ENCODE results near the gene ZFAND6.

The ZFAND6 gene

GRCh38 chr15:80177156-80177555 is 117.7 kb downstream of the ZFAND6 start:
- TF ChIP-seq CTCF (IDR thresholded peaks at IDR 0.05; ENCODE audit: borderline replicate concordance, insufficient read depth, low read depth, low read length): no peak
- H3K4me3 ChIP-seq (ENCODE audit: low read depth, low read length): no peak overlapping the region

DNA sequence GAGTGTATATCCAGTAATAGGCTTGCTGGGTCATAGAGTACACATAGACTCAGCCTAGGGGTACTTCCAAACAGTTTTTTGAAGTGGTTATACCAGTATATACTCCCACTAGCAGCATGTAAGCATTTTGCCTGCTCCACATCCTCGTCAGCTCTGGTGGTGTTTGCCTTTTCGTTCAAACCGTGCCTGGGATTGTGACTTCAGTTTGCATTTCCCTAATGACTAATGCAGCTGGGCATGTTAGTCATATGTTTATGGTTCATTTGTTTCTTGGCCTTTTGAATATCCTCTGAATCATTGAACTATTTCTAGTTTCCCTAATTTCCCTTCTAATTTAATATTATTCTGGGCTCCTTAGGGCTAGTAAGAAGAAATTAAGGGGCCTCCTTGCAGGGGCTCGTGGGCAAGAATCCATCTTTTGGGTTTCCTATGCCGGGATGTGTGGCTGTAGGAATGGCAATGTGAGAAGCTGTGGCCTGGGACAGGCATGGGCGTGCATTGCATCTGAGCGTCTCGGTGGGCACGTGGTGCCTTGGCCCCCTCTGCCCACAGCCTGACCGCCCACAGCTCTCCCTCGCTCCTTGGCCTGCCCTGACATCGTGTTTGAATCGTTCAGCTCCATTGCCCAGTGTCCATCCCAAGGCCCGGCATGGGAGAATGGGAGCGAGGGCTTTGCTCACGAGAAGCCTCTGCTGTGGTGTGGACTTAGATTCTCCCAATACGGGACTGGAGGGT is 119.7 kb downstream of the ZFAND6 start:
- H3K4me3 ChIP-seq (ENCODE audit: low read depth, low read length): no peak overlapping the region
- no peak for TF ChIP-seq CTCF (IDR thresholded peaks at IDR 0.05; ENCODE audit: borderline replicate concordance, insufficient read depth, low read depth, low read length)

DNA sequence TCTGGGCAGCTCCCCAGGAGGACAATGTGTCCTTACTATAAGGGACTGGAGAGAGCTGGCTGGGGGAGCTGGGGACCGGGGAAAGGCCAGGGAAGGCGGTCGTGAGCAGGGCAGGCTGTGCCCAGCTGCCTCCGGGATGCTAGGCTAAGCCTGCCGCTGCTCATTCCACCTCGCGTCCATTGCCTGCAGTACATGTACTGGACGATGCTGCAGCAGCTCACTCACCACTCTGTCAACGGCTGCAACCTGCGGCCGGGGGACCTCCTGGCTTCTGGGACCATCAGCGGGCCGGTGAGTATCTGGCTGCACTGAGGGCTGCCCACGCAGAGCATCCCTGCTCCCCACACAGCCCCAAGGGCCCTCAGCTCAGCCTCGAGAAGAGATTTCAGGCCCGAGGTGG is 120.5 kb downstream of the ZFAND6 start:
- TF ChIP-seq CTCF (IDR thresholded peaks at IDR 0.05; ENCODE audit: borderline replicate concordance, insufficient read depth, low read depth, low read length): no peak
- no peak overlapping the region for H3K4me3 ChIP-seq (ENCODE audit: low read depth, low read length)

GRCh38 chr15:80180468-80180867 is 121.0 kb downstream of the ZFAND6 start:
- no peak for TF ChIP-seq CTCF (IDR thresholded peaks at IDR 0.05; ENCODE audit: borderline replicate concordance, insufficient read depth, low read depth, low read length)

GRCh38 chr15:80180986-80181385 is 121.5 kb downstream of the ZFAND6 start:
- TF ChIP-seq CTCF (IDR thresholded peaks at IDR 0.05; ENCODE audit: borderline replicate concordance, insufficient read depth, low read depth, low read length): no peak
- H3K4me3 ChIP-seq (ENCODE audit: low read depth, low read length): no peak overlapping the region

More at GRCh38 chr15:80180468-80180867, 121.0 kb downstream of the ZFAND6 start:
- no peak overlapping the region for H3K4me3 ChIP-seq (ENCODE audit: low read depth, low read length)

DNA sequence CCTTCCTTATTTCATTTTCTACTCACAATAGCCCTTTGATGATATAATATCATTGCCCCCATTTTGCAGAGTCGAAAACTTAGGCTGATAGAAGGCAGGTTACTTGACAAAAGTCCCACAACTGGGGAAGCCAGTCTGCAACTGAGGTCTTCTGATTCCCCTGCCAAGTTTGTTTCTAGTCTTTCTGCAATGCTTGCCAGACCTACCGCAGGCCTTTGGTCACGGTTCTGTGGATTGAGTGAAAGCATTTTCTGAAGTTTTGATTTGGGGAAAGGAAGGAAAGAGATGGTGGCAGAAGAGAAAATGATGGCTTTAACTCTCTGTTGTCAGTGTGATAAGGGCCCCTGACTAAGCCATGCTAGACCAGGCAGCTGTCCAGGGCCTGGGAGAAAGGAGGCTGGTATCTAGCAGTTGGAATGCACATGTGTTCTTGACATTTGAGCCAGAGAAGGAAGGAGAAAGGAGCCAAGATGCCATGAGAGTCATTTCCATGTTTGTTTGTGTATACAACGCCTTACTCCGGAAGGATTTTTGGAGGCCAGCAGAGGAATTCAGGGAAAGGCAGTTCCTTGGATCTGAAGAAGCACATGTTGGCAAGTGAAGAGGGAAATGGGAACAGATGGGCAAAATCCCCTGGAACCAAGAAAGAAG is 123.3 kb downstream of the ZFAND6 start:
- no peak for TF ChIP-seq CTCF (IDR thresholded peaks at IDR 0.05; ENCODE audit: borderline replicate concordance, insufficient read depth, low read depth, low read length)
- H3K4me3 ChIP-seq (ENCODE audit: low read depth, low read length): no peak overlapping the region

GRCh38 chr15:80183306-80183705 is 123.8 kb downstream of the ZFAND6 start:
- TF ChIP-seq CTCF (IDR thresholded peaks at IDR 0.05; ENCODE audit: borderline replicate concordance, insufficient read depth, low read depth, low read length): no peak
- H3K4me3 ChIP-seq (ENCODE audit: low read depth, low read length): no peak overlapping the region
